22Rv1 (cell line): ENCODE data around the gene PLPP6.

Experiments
- ZFX ChIP-seq: fragments of 450-650 bp; IDR thresholded peaks from 2 replicates; pipeline ENCODE4 v1.6.1; 2017; ENCODE audit warnings: antibody characterized with exemption, borderline replicate concordance
- TF ChIP-seq, protein P1 (sequence below): fragments of 450-650 bp; IDR thresholded peaks from 2 replicates; pipeline ENCODE4 v1.5.1; 2017; ENCODE audit warnings: mild to moderate bottlenecking

GRCh38 chr9:4686112-4686511, 24.0 kb downstream of the PLPP6 start:
- TF ChIP-seq ZFX, result no peak
- TF ChIP-seq, protein P1, sequence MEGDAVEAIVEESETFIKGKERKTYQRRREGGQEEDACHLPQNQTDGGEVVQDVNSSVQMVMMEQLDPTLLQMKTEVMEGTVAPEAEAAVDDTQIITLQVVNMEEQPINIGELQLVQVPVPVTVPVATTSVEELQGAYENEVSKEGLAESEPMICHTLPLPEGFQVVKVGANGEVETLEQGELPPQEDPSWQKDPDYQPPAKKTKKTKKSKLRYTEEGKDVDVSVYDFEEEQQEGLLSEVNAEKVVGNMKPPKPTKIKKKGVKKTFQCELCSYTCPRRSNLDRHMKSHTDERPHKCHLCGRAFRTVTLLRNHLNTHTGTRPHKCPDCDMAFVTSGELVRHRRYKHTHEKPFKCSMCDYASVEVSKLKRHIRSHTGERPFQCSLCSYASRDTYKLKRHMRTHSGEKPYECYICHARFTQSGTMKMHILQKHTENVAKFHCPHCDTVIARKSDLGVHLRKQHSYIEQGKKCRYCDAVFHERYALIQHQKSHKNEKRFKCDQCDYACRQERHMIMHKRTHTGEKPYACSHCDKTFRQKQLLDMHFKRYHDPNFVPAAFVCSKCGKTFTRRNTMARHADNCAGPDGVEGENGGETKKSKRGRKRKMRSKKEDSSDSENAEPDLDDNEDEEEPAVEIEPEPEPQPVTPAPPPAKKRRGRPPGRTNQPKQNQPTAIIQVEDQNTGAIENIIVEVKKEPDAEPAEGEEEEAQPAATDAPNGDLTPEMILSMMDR, result no peak
